HepG2 (cell line): Measurements from ENCODE around the gene RNF113A. TPM values are rescaled to one million over a fixed set of nuclear protein-coding genes. Genes with fewer than 3 reads are reported as not detected.
A peak's percentile ranks its signal among the peaks of the same experiment; 100 is the strongest.

Experiments
- NR2F6 ChIP-seq, 2 experiments: IDR thresholded peaks; 2 replicates each; pipeline ENCODE4 v1.6.1; 2016; ENCODE audit warnings: antibody characterized with exemption in 1 of 2, mild to moderate bottlenecking in 1 of 2
- POGZ ChIP-seq: sonication (generic); formaldehyde crosslinking; IDR thresholded peaks from 2 replicates; pipeline ENCODE4 v1.4.0; 2020; ENCODE audit warnings: mild to moderate bottlenecking, missing genetic modification reagents
- POLR2G ChIP-seq: fragments of 200-400 bp; formaldehyde crosslinking; IDR thresholded peaks from 2 replicates; pipeline ENCODE4 v1.6.1; 2018; ENCODE audit warnings: mild to moderate bottlenecking, low read depth, low read length, moderate library complexity
- SIN3A ChIP-seq: IDR thresholded peaks from 2 replicates; pipeline ENCODE4 v1.6.1; 2011; ENCODE audit warnings: low read depth, mild to moderate bottlenecking, control low read depth, low read length, borderline replicate concordance
- SMAD9 ChIP-seq: sonication (generic); formaldehyde crosslinking; IDR thresholded peaks from 2 replicates; pipeline ENCODE4 v1.5.1; 2020; ENCODE audit warnings: mild to moderate bottlenecking, missing genetic modification reagents
- TBX2 ChIP-seq: sonication (generic); formaldehyde crosslinking; IDR thresholded peaks from 2 replicates; pipeline ENCODE4 v1.5.0; 2020; ENCODE audit warnings: missing genetic modification reagents, mild to moderate bottlenecking, borderline replicate concordance
- ZNF747 ChIP-seq: sonication (generic); formaldehyde crosslinking; IDR thresholded peaks from 2 replicates; pipeline ENCODE4 v1.8.1; 2023; ENCODE audit warnings: missing genetic modification reagents, mild to moderate bottlenecking, borderline replicate concordance
- polyA plus RNA-seq, 8 experiments: library from polyadenylated mRNA; depleted of rRNA in 3 of 8; stranded (reverse) in 7 of 8; unstranded in 1 of 8; fragments of >200 nt; fragmentation: Illumina TruSeq in 4 of 8; extraction: Trizol in 4 of 8; gene quantifications; 2 replicates each; pipeline versions ENCODE4 v1.2.1 to v1.2.3, GENCODE V29; 2011 to 2016; ENCODE audit warnings: low read depth in 4 of 8, missing spikeins in 1 of 8, mixed read lengths in 1 of 8; ENCODE audit not compliant: insufficient read depth in 1 of 8
- total RNA-seq, 5 experiments: library from RNA; depleted of rRNA; stranded (reverse); fragments of >200 nt; fragmentation: Illumina TruSeq; extraction: Trizol; gene quantifications; 2 replicates each; pipeline ENCODE4 v1.2.3, GENCODE V29; 2016; ENCODE audit warnings: low read depth in 1 of 5
- TF ChIP-seq, protein P1 (sequence below): IDR thresholded peaks from 2 replicates; pipeline ENCODE4 v1.6.1; 2016; ENCODE audit warnings: low read depth, borderline replicate concordance
- TF ChIP-seq, protein P2 (sequence below): sonication (generic); formaldehyde crosslinking; IDR thresholded peaks from 2 replicates; pipeline ENCODE4 v1.4.0; 2020; ENCODE audit warnings: missing genetic modification reagents, borderline replicate concordance
- TF ChIP-seq, protein P3 (sequence below): sonication (generic); formaldehyde crosslinking; IDR thresholded peaks from 2 replicates; pipeline ENCODE4 v1.4.0; 2020; ENCODE audit warnings: missing genetic modification reagents, mild to moderate bottlenecking, borderline replicate concordance
- TF ChIP-seq, protein P4 (sequence below): sonication (generic); formaldehyde crosslinking; IDR thresholded peaks from 2 replicates; pipeline ENCODE4 v1.9.0; 2021; ENCODE audit warnings: mild to moderate bottlenecking, missing genetic modification reagents

RNF113A gene
- total and polyA plus RNA-seq, 2 of the 13 experiments (the other 11 are each of a cell fraction or from before 2014, with no cell fraction given) = 14.0 to 15.4 TPM

DNA sequence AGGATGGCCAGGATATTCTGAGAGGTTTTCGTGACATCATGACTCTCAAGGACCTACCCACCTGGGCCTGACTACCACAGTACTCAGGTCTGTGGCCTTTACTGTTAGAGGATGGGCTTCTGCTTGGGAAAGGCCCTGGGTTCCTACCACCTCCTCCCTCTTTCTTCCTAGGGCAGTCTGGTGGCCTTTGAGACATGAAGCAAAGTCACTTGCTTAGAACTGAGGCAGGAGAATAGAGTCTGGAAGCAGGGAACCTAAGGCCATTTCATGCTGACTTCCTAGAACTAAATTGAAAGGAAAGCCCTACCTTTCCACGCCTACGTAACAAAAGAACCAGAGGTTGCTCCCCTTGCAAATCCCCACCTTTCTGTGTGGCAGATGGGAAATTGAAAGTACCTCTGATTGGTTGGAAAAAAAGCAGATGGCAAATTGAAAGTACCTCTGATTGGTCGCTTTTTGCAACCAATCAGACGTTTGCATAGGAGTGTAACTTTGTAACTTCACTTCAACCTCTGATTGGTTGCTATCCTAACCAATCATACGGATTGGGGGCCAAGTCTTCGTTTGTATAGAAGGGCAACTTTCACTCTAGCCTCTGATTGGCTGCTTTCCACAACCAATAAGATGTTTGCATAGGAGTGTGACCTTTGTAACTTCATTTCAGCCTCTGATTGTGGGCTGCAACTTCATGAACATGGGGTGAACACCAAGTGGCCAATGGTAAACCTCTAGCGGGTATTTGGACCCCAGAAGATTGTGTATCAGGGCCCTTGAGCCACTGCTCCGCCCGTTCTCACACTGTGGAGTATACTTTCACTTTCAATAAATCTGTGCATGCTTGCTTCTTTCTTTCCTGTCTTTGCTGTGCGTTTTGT is 14.3 kb upstream of the RNF113A start (continued):
- TF ChIP-seq, protein P1, sequence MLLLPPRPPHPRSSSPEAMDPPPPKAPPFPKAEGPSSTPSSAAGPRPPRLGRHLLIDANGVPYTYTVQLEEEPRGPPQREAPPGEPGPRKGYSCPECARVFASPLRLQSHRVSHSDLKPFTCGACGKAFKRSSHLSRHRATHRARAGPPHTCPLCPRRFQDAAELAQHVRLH (CRISPR knock-in tag) = no peak
- TF ChIP-seq TBX2 (CRISPR knock-in tag) = peak; percentile 31; the same call in 1 of the 2 replicates
- 0 out of 2 replicates have a peak, but pooled peaks have one; percentile 17 for TF ChIP-seq SIN3A
- TF ChIP-seq, protein P2, sequence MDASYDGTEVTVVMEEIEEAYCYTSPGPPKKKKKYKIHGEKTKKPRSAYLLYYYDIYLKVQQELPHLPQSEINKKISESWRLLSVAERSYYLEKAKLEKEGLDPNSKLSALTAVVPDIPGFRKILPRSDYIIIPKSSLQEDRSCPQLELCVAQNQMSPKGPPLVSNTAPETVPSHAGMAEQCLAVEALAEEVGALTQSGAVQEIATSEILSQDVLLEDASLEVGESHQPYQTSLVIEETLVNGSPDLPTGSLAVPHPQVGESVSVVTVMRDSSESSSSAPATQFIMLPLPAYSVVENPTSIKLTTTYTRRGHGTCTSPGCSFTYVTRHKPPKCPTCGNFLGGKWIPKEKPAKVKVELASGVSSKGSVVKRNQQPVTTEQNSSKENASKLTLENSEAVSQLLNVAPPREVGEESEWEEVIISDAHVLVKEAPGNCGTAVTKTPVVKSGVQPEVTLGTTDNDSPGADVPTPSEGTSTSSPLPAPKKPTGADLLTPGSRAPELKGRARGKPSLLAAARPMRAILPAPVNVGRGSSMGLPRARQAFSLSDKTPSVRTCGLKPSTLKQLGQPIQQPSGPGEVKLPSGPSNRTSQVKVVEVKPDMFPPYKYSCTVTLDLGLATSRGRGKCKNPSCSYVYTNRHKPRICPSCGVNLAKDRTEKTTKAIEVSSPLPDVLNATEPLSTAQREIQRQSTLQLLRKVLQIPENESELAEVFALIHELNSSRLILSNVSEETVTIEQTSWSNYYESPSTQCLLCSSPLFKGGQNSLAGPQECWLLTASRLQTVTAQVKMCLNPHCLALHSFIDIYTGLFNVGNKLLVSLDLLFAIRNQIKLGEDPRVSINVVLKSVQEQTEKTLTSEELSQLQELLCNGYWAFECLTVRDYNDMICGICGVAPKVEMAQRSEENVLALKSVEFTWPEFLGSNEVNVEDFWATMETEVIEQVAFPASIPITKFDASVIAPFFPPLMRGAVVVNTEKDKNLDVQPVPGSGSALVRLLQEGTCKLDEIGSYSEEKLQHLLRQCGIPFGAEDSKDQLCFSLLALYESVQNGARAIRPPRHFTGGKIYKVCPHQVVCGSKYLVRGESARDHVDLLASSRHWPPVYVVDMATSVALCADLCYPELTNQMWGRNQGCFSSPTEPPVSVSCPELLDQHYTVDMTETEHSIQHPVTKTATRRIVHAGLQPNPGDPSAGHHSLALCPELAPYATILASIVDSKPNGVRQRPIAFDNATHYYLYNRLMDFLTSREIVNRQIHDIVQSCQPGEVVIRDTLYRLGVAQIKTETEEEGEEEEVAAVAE (CRISPR knock-in tag) = peak; percentile 98
- no peak for TF ChIP-seq SMAD9 (CRISPR knock-in tag)
- TF ChIP-seq, protein P3, sequence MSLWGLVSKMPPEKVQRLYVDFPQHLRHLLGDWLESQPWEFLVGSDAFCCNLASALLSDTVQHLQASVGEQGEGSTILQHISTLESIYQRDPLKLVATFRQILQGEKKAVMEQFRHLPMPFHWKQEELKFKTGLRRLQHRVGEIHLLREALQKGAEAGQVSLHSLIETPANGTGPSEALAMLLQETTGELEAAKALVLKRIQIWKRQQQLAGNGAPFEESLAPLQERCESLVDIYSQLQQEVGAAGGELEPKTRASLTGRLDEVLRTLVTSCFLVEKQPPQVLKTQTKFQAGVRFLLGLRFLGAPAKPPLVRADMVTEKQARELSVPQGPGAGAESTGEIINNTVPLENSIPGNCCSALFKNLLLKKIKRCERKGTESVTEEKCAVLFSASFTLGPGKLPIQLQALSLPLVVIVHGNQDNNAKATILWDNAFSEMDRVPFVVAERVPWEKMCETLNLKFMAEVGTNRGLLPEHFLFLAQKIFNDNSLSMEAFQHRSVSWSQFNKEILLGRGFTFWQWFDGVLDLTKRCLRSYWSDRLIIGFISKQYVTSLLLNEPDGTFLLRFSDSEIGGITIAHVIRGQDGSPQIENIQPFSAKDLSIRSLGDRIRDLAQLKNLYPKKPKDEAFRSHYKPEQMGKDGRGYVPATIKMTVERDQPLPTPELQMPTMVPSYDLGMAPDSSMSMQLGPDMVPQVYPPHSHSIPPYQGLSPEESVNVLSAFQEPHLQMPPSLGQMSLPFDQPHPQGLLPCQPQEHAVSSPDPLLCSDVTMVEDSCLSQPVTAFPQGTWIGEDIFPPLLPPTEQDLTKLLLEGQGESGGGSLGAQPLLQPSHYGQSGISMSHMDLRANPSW (CRISPR knock-in tag) = no peak
- no peak for TF ChIP-seq ZNF747 (CRISPR knock-in tag)
- TF ChIP-seq NR2F6 (IDR thresholded peaks at IDR 0.05) = no peak
- TF ChIP-seq NR2F6 (CRISPR knock-in tag; IDR thresholded peaks at IDR 0.05) = 0 out of 2 replicates have a peak, but pooled peaks have one; percentile 9
- TF ChIP-seq POGZ (CRISPR knock-in tag) = peak; percentile 31; the same call in 1 of the 2 replicates
- TF ChIP-seq, protein P4, sequence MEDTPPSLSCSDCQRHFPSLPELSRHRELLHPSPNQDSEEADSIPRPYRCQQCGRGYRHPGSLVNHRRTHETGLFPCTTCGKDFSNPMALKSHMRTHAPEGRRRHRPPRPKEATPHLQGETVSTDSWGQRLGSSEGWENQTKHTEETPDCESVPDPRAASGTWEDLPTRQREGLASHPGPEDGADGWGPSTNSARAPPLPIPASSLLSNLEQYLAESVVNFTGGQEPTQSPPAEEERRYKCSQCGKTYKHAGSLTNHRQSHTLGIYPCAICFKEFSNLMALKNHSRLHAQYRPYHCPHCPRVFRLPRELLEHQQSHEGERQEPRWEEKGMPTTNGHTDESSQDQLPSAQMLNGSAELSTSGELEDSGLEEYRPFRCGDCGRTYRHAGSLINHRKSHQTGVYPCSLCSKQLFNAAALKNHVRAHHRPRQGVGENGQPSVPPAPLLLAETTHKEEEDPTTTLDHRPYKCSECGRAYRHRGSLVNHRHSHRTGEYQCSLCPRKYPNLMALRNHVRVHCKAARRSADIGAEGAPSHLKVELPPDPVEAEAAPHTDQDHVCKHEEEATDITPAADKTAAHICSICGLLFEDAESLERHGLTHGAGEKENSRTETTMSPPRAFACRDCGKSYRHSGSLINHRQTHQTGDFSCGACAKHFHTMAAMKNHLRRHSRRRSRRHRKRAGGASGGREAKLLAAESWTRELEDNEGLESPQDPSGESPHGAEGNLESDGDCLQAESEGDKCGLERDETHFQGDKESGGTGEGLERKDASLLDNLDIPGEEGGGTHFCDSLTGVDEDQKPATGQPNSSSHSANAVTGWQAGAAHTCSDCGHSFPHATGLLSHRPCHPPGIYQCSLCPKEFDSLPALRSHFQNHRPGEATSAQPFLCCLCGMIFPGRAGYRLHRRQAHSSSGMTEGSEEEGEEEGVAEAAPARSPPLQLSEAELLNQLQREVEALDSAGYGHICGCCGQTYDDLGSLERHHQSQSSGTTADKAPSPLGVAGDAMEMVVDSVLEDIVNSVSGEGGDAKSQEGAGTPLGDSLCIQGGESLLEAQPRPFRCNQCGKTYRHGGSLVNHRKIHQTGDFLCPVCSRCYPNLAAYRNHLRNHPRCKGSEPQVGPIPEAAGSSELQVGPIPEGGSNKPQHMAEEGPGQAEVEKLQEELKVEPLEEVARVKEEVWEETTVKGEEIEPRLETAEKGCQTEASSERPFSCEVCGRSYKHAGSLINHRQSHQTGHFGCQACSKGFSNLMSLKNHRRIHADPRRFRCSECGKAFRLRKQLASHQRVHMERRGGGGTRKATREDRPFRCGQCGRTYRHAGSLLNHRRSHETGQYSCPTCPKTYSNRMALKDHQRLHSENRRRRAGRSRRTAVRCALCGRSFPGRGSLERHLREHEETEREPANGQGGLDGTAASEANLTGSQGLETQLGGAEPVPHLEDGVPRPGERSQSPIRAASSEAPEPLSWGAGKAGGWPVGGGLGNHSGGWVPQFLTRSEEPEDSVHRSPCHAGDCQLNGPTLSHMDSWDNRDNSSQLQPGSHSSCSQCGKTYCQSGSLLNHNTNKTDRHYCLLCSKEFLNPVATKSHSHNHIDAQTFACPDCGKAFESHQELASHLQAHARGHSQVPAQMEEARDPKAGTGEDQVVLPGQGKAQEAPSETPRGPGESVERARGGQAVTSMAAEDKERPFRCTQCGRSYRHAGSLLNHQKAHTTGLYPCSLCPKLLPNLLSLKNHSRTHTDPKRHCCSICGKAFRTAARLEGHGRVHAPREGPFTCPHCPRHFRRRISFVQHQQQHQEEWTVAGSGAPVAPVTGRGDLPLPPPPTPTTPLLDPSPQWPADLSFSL (CRISPR knock-in tag) = no peak
- peak; percentile 58 for TF ChIP-seq POLR2G
